SK-N-SH (cell line): ENCODE measurements around the gene FBXO21. TPM values are rescaled to one million over a fixed set of nuclear protein-coding genes. Genes with fewer than 3 reads are reported as not detected.

Source experiments
- CTCF ChIA-PET: fragments of 300-600, 350-600 bp; formaldehyde crosslinking; extraction: SDS; loops from one replicate; lab custom pipeline; 2021; lab: Yijun Ruan, JAX
- POLR2A ChIA-PET: fragments of 350-600 bp; sonication (Branson Sonifier 250); formaldehyde crosslinking; extraction: SDS; loops from one replicate; lab custom pipeline; 2020; ENCODE audit warnings: antibody characterized with exemption, inconsistent platforms; lab: Yijun Ruan, JAX
- DNase-seq: peaks from one replicate; pipeline ENCODE4 v3.0.0; 2012
- H2AFZ ChIP-seq: fragments of 200-600 bp; sonication (generic); 2 replicates; pipeline ENCODE4 v1.8.1; 2016; ENCODE audit warnings: antibody characterized with exemption, mild to moderate bottlenecking, low read depth
- H3F3A ChIP-seq: fragments of 200-600 bp; sonication (generic); replicated peaks from 2 replicates; pipeline ENCODE3; 2016; ENCODE audit warnings: antibody characterized with exemption, mild to moderate bottlenecking; ENCODE audit not compliant: insufficient read depth
- H3K27ac ChIP-seq, 2 experiments: fragments of 200-500 bp in 1 of 2; fragments of 200-600 bp in 1 of 2; sonication (Bioruptor generic) in 1 of 2; sonication (generic), shearing (Covaris generic) in 1 of 2; 2 replicates each; pipeline versions ENCODE4 v1.5.1 to v1.6.1; 2014 to 2016; ENCODE audit warnings: low read depth in 2 of 2, inconsistent platforms in 1 of 2, low read length in 1 of 2, mild to moderate bottlenecking in 1 of 2, mixed read lengths in 1 of 2
- H3K27me3 ChIP-seq: fragments of 200-600 bp; sonication (generic), shearing (Covaris generic); 2 replicates; pipeline ENCODE4 v1.6.1; 2016; ENCODE audit warnings: mixed run types; ENCODE audit not compliant: insufficient read depth
- H3K36me3 ChIP-seq, 2 experiments: fragments of 200-500 bp in 1 of 2; fragments of 200-600 bp in 1 of 2; sonication (Bioruptor generic) in 1 of 2; sonication (generic) in 1 of 2; replicated peaks in 1 of 2; 2 replicates each; pipeline versions ENCODE3 to v1.5.1; 2014 to 2016; ENCODE audit warnings: low read length in 1 of 2, mild to moderate bottlenecking in 1 of 2; ENCODE audit not compliant: insufficient read depth in 2 of 2, control insufficient read depth in 1 of 2
- H3K4me1 ChIP-seq, 2 experiments: fragments of 200-500 bp in 1 of 2; fragments of 200-600 bp in 1 of 2; sonication (Bioruptor generic) in 1 of 2; sonication (generic), shearing (Covaris generic) in 1 of 2; 2 replicates each; pipeline versions ENCODE4 v1.5.1 to v1.6.1; 2014 to 2016; ENCODE audit warnings: low read depth in 1 of 2, low read length in 1 of 2, mixed run types in 1 of 2; ENCODE audit not compliant: insufficient read depth in 2 of 2, control insufficient read depth in 1 of 2
- H3K4me2 ChIP-seq: fragments of 200-600 bp; sonication (generic), shearing (Covaris generic); 2 replicates; pipeline ENCODE4 v1.6.1; 2017; ENCODE audit warnings: mixed run types
- H3K4me3 ChIP-seq, 2 experiments: fragments of 200-500 bp in 1 of 2; fragments of 200-600 bp in 1 of 2; sonication (Bioruptor generic) in 1 of 2; sonication (generic), shearing (Covaris generic) in 1 of 2; 2 replicates each; pipeline versions ENCODE4 v1.5.1 to v1.8.1; 2014 to 2016; ENCODE audit warnings: low read depth in 2 of 2, inconsistent platforms in 1 of 2, low read length in 1 of 2, mild to moderate bottlenecking in 1 of 2, mixed read lengths in 1 of 2, moderate library complexity in 1 of 2
- H3K79me2 ChIP-seq: fragments of 200-600 bp; sonication (generic); 2 replicates; pipeline ENCODE4 v1.8.1; 2017; ENCODE audit warnings: mild to moderate bottlenecking; ENCODE audit not compliant: insufficient read depth
- H3K9ac ChIP-seq: fragments of 200-600 bp; sonication (generic); 2 replicates; pipeline ENCODE4 v1.6.1; 2017; ENCODE audit warnings: mixed run types
- H3K9me2 ChIP-seq: fragments of 200-600 bp; sonication (generic); 2 replicates; pipeline ENCODE4 v1.6.1; 2017; ENCODE audit warnings: mixed run types
- H3K9me3 ChIP-seq: fragments of 200-600 bp; sonication (generic); 2 replicates; pipeline ENCODE4 v1.6.1; 2017; ENCODE audit warnings: mixed run types, mild to moderate bottlenecking, moderate library complexity
- H4K20me1 ChIP-seq: fragments of 200-600 bp; sonication (generic); 2 replicates; pipeline ENCODE4 v1.6.1; 2017; ENCODE audit warnings: mild to moderate bottlenecking, mixed run types; ENCODE audit not compliant: insufficient read depth
- CHD2 ChIP-seq: fragments of 150-350 bp; IDR thresholded peaks from 2 replicates; pipeline ENCODE4 v1.6.1; 2018; ENCODE audit warnings: low read length; ENCODE audit not compliant: partially characterized antibody
- ELF1 ChIP-seq: IDR thresholded peaks from 2 replicates; pipeline ENCODE4 v1.4.0; 2012
- FOXM1 ChIP-seq: IDR thresholded peaks from 2 replicates; pipeline ENCODE4 v1.4.0; 2012; ENCODE audit warnings: low read depth, mild to moderate bottlenecking
- GATA2 ChIP-seq: sonication (generic); formaldehyde crosslinking; IDR thresholded peaks from 2 replicates; pipeline ENCODE4 v1.5.0; 2020; ENCODE audit warnings: mild to moderate bottlenecking, missing genetic modification reagents
- JUND ChIP-seq: IDR thresholded peaks from 2 replicates; pipeline ENCODE4 v1.4.0; 2012
- NRF1 ChIP-seq: IDR thresholded peaks from 2 replicates; pipeline ENCODE4 v1.6.1; 2012; ENCODE audit warnings: low read depth, mild to moderate bottlenecking, low read length
- PBX3 ChIP-seq: IDR thresholded peaks from 2 replicates; pipeline ENCODE4; 2012
- RAD21 ChIP-seq: IDR thresholded peaks from 2 replicates; pipeline ENCODE4 v1.6.1; 2012; ENCODE audit warnings: mild to moderate bottlenecking, low read length
- RCOR1 ChIP-seq: fragments of 150-350 bp; IDR thresholded peaks from 2 replicates; pipeline ENCODE4 v1.6.1; 2017; ENCODE audit warnings: antibody characterized with exemption, low read length
- REST ChIP-seq: IDR thresholded peaks from 2 replicates; pipeline ENCODE4 v1.6.1; 2012; ENCODE audit warnings: mild to moderate bottlenecking, low read depth, low read length, moderate library complexity
- RFX5 ChIP-seq: IDR thresholded peaks from 2 replicates; pipeline ENCODE4 v1.6.1; 2012; ENCODE audit warnings: mild to moderate bottlenecking, improper control_type of control experiment, low read length
- RXRA ChIP-seq: IDR thresholded peaks from 2 replicates; pipeline ENCODE4 v1.4.0; 2012; ENCODE audit warnings: low read depth, mild to moderate bottlenecking, borderline replicate concordance
- SIN3A ChIP-seq: IDR thresholded peaks from 2 replicates; pipeline ENCODE4 v1.6.1; 2012; ENCODE audit warnings: low read depth, mild to moderate bottlenecking, low read length, moderate library complexity, borderline replicate concordance
- SMC3 ChIP-seq: IDR thresholded peaks from 2 replicates; pipeline ENCODE4 v1.6.1; 2012; ENCODE audit warnings: low read depth, low read length, improper control_type of control experiment
- TAF1 ChIP-seq: IDR thresholded peaks from 2 replicates; pipeline ENCODE4 v1.6.1; 2012; ENCODE audit warnings: low read depth, mild to moderate bottlenecking, low read length, moderate library complexity, borderline replicate concordance
- TEAD4 ChIP-seq: IDR thresholded peaks from 2 replicates; pipeline ENCODE4 v1.4.0; 2012; ENCODE audit warnings: mild to moderate bottlenecking, borderline replicate concordance; ENCODE audit not compliant: insufficient read depth
- WGBS: methylation state at CpG from one replicate; pipeline ENCODE4 v1.1.6; 2017; ENCODE audit warnings: low lambda C conversion rate; 5-methylcytosine and 5-hydroxymethylcytosine counted together
- polyA plus RNA-seq, 3 experiments: library from polyadenylated mRNA; depleted of rRNA; stranded (reverse); fragments of >200 nt; gene quantifications; 2 replicates each; pipeline ENCODE4 v1.2.3, GENCODE V29; 2012

Gene FBXO21
- polyA plus RNA-seq, 1 of the 3 experiments (the other 2 are of a cell fraction) = 44.2 TPM

GRCh38 chr12:117216686-117217085, 26.4 kb upstream of the FBXO21 start:
- Histone ChIP-seq H3K4me3 (no peak overlapping the region), H3K36me3 (no peaks in the 10 kb centered on the region), H3K27me3 (no peaks in the 10 kb centered on the region; the same call in 1 of the 2 replicates), H4K20me1 (no peaks in the 10 kb centered on the region), H3K4me2 (no peak overlapping the region), H3F3A (no peaks in the 10 kb centered on the region), H2AFZ (no peak overlapping the region), H3K9me2 (no peaks in the 10 kb centered on the region), H3K27ac (no peak overlapping the region), H3K4me1 (no peaks in the 10 kb centered on the region), H3K9me3 (no peaks in the 10 kb centered on the region), H3K9ac (no peak overlapping the region), H3K79me2 (no peaks in the 10 kb centered on the region)
- CTCF ChIA-PET = interaction anchor here (1.4 to 15.9 kb wide), 2 partner anchors 11 to 635 kb away, joined by 3 to 320 read pairs; no protein-coding TSS in a partner anchor
- POLR2A ChIA-PET = no interaction called here
- WGBS = 41% methylated on average over 5 of the region's 5 CpGs
- TF ChIP-seq ELF1 = no peak
- TF ChIP-seq RCOR1 = no peak
- TF ChIP-seq TEAD4 = no peak
- no peak for TF ChIP-seq CHD2
- TF ChIP-seq RXRA = no peak
- no peak for TF ChIP-seq SIN3A
- no peak for TF ChIP-seq GATA2 (CRISPR knock-in tag)
- TF ChIP-seq PBX3 = no peak
- no peak for TF ChIP-seq NRF1
- TF ChIP-seq RFX5 = no peak
- DNase-seq = no peak

GRCh38 chr12:117214797-117215196, 24.5 kb upstream of the FBXO21 start:
- Histone ChIP-seq H3K27me3 (no peaks in the 10 kb centered on the region; the same call in 1 of the 2 replicates), H2AFZ (no peak overlapping the region), H3K9me3 (no peaks in the 10 kb centered on the region), H3F3A (no peaks in the 10 kb centered on the region), H3K4me3 (no peak overlapping the region), H3K79me2 (no peaks in the 10 kb centered on the region), H3K4me1 (no peaks in the 10 kb centered on the region), H3K9me2 (no peaks in the 10 kb centered on the region), H3K27ac (no peak overlapping the region), H3K9ac (no peak overlapping the region), H3K4me2 (no peak overlapping the region), H3K36me3 (no peaks in the 10 kb centered on the region), H4K20me1 (no peaks in the 10 kb centered on the region)
- POLR2A ChIA-PET = no interaction called here
- 44% methylated on average over 10 of the region's 10 CpGs for WGBS
- TF ChIP-seq ELF1 (no peak), SMC3 (no peak), JUND (no peak), REST (no peak), TAF1 (no peak), RFX5 (no peak), RAD21 (no peak), RCOR1 (no peak), TEAD4 (no peak), FOXM1 (no peak)
- CTCF ChIA-PET = interaction anchor here (0.7 to 15.9 kb wide), 5 partner anchors 10 to 637 kb away, joined by 3 to 320 read pairs (median 15); no protein-coding TSS in a partner anchor
- no peak for DNase-seq
